HCT116 (cell line): ENCODE results near the gene NAGK. TPM values are rescaled to one million over a fixed set of nuclear protein-coding genes. Genes with fewer than 3 reads are reported as not detected.
"Not testable (repeated sequence)": the region's sequence is repeated elsewhere in the genome, so short reads cannot be mapped to it uniquely, and the experiment has no call there.

ENCODE experiments used
- ATAC-seq: fragments of 200-7000 bp; cut with Tn5 transposase; 2 replicates; pipeline ENCODE4 v1.9.1; 2020; ENCODE audit warnings: mild to moderate bottlenecking, moderate library complexity
- BruUV-seq: library from RNA; stranded (reverse); fragments of 400-500 nt; replicated peaks from 2 replicates; lab custom pipeline; 2021; lab: Mats Ljungman, UMichigan
- CTCF ChIA-PET: fragments of 300-600 bp; sonication (Branson Sonifier 250); formaldehyde crosslinking; loops from one replicate; lab custom pipeline; 2021; ENCODE audit warnings: antibody characterized with exemption; lab: Charles Lee
- POLR2A ChIA-PET: fragments of 300-600, 350-600 bp; sonication (Branson Sonifier 250); formaldehyde crosslinking; loops from one replicate; lab custom pipeline; 2021; ENCODE audit warnings: antibody characterized with exemption; lab: Charles Lee
- RAD21 ChIA-PET, 2 experiments: fragments of 300-600 bp; sonication (Branson Sonifier 250); formaldehyde crosslinking; loops; one replicate each; lab custom pipeline; 2023; ENCODE audit warnings: low total read pairs in 2 of 2; ENCODE audit not compliant: uncharacterized antibody in 2 of 2, unreplicated experiment in 2 of 2, low non-redundant PET in 1 of 2; lab: Charles Lee
- DNase-seq: peaks from one replicate; pipeline ENCODE4 v3.0.0-alpha.2; 2010; ENCODE audit warnings: low read depth, low spot score
- H2AFZ ChIP-seq: fragments of 200-600 bp; shearing (Covaris generic), sonication (generic); 2 replicates; pipeline ENCODE4 v1.6.1; 2017; ENCODE audit warnings: low read depth, mixed run types, mixed read lengths, antibody characterized with exemption, low read length; ENCODE audit not compliant: poor library complexity, severe bottlenecking
- H3K27ac ChIP-seq: 2 replicates; pipeline ENCODE4 v1.5.1; 2012; ENCODE audit warnings: low read depth, low read length
- H3K27me3 ChIP-seq: fragments of 200-600 bp; sonication (generic); 2 replicates; pipeline ENCODE4 v1.6.1; 2016; ENCODE audit warnings: mixed run types, low read length, mixed read lengths; ENCODE audit not compliant: insufficient read depth
- H3K36me3 ChIP-seq, 2 experiments: fragments of 200-500 bp in 1 of 2; fragments of 200-600 bp in 1 of 2; sonication (Bioruptor generic) in 1 of 2; sonication (generic) in 1 of 2; 2 replicates each; pipeline versions ENCODE4 v1.5.1 to v1.6.1; 2014 to 2016; ENCODE audit warnings: low read length in 2 of 2, inconsistent platforms in 1 of 2, mixed read lengths in 1 of 2, mixed run types in 1 of 2; ENCODE audit not compliant: insufficient read depth in 2 of 2, control insufficient read depth in 1 of 2
- H3K4me1 ChIP-seq, 2 experiments: fragments of 200-600 bp in 1 of 2; sonication (generic) in 1 of 2; 2 replicates each; pipeline versions ENCODE4 v1.5.1 to v1.6.1; 2012 to 2017; ENCODE audit warnings: low read length in 2 of 2, inconsistent platforms in 1 of 2, mild to moderate bottlenecking in 1 of 2, mixed read lengths in 1 of 2, mixed run types in 1 of 2, moderate library complexity in 1 of 2; ENCODE audit not compliant: insufficient read depth in 2 of 2, control insufficient read depth in 1 of 2
- H3K4me2 ChIP-seq: fragments of 200-600 bp; sonication (generic); 2 replicates; pipeline ENCODE4 v1.6.1; 2017; ENCODE audit warnings: mixed run types, low read length, mixed read lengths
- H3K4me3 ChIP-seq, 2 experiments: fragments of 200-600 bp in 1 of 2; sonication (generic) in 1 of 2; replicated peaks in 1 of 2; 2 replicates each; pipeline ENCODE4 v1.5.1; 2011 to 2016; ENCODE audit warnings: low read length in 2 of 2, control low read depth in 1 of 2, low read depth in 1 of 2, mild to moderate bottlenecking in 1 of 2, mixed read lengths in 1 of 2, mixed run types in 1 of 2
- H3K79me2 ChIP-seq: fragments of 200-600 bp; sonication (generic); 2 replicates; pipeline ENCODE4 v1.6.1; 2017; ENCODE audit warnings: mild to moderate bottlenecking, mixed run types, low read length, moderate library complexity, mixed read lengths; ENCODE audit not compliant: insufficient read depth
- H3K9ac ChIP-seq: fragments of 200-600 bp; sonication (generic); 2 replicates; pipeline ENCODE4 v1.6.1; 2016; ENCODE audit warnings: low read length, mixed read lengths
- H3K9me2 ChIP-seq: fragments of 200-600 bp; sonication (generic), shearing (Covaris generic); 2 replicates; pipeline ENCODE4 v1.6.1; 2017; ENCODE audit warnings: mixed run types, mild to moderate bottlenecking, moderate library complexity; ENCODE audit not compliant: insufficient read depth
- H3K9me3 ChIP-seq, 2 experiments: fragments of 200-500 bp in 1 of 2; fragments of 200-600 bp in 1 of 2; sonication (Bioruptor generic) in 1 of 2; sonication (generic) in 1 of 2; 2 replicates each; pipeline ENCODE4 v1.6.1; 2014 to 2017; ENCODE audit warnings: low read length in 2 of 2, mixed read lengths in 2 of 2, inconsistent platforms in 1 of 2, low read depth in 1 of 2, mild to moderate bottlenecking in 1 of 2, mixed run types in 1 of 2, moderate library complexity in 1 of 2; ENCODE audit not compliant: control insufficient read depth in 1 of 2, insufficient read depth in 1 of 2
- H4K20me1 ChIP-seq: fragments of 200-600 bp; sonication (generic), shearing (Covaris generic); 2 replicates; pipeline ENCODE4 v1.6.1; 2017; ENCODE audit warnings: mixed run types, mild to moderate bottlenecking, moderate library complexity; ENCODE audit not compliant: insufficient read depth
- CBX3 ChIP-seq: IDR thresholded peaks from 2 replicates; pipeline ENCODE4 v1.6.1; 2012; ENCODE audit warnings: low read depth
- CEBPB ChIP-seq: IDR thresholded peaks from 2 replicates; pipeline ENCODE4 v1.6.1; 2012; ENCODE audit warnings: low read depth
- CTCF ChIP-seq, 3 experiments: fragments of 200-600 bp in 1 of 3; sonication (generic) in 1 of 3; IDR thresholded peaks in 2 of 3; conservative IDR thresholded peaks in 1 of 3; 2 replicates each; pipeline ENCODE4 v1.5.1; 2012 to 2017; ENCODE audit warnings: low read depth in 2 of 3, low read length in 2 of 3, antibody characterized with exemption in 1 of 3, borderline replicate concordance in 1 of 3, control low read depth in 1 of 3, mild to moderate bottlenecking in 1 of 3, mixed read lengths in 1 of 3, mixed run types in 1 of 3, moderate library complexity in 1 of 3; ENCODE audit not compliant: insufficient read depth in 1 of 3
- EGR1 ChIP-seq: IDR thresholded peaks from 2 replicates; pipeline ENCODE4 v1.6.1; 2012; ENCODE audit warnings: low read depth
- ELF1 ChIP-seq: IDR thresholded peaks from 2 replicates; pipeline ENCODE4 v1.6.1; 2012; ENCODE audit warnings: low read depth, borderline replicate concordance
- EZH2phosphoT487 ChIP-seq: fragments of 200-600 bp; IDR thresholded peaks from 2 replicates; pipeline ENCODE4 v1.6.1; 2018; ENCODE audit warnings: antibody characterized with exemption, borderline replicate concordance
- FOSL1 ChIP-seq: IDR thresholded peaks from 2 replicates; pipeline ENCODE4 v1.6.1; 2012; ENCODE audit warnings: low read depth
- JUND ChIP-seq: IDR thresholded peaks from 2 replicates; pipeline ENCODE4 v1.6.1; 2012
- POLR2AphosphoS5 ChIP-seq: IDR thresholded peaks from 2 replicates; pipeline ENCODE4 v1.6.1; 2011; ENCODE audit warnings: mild to moderate bottlenecking, low read depth, low read length, moderate library complexity
- REST ChIP-seq: IDR thresholded peaks from 2 replicates; pipeline ENCODE4 v1.6.1; 2012; ENCODE audit warnings: low read depth
- ZBTB33 ChIP-seq: IDR thresholded peaks from 2 replicates; pipeline ENCODE4 v1.6.1; 2011; ENCODE audit warnings: mild to moderate bottlenecking, low read length, moderate library complexity; ENCODE audit not compliant: insufficient replicate concordance; ENCODE audit errors: extremely low read depth
- ZFX ChIP-seq: fragments of 450-650 bp; IDR thresholded peaks from 2 replicates; pipeline ENCODE4 v1.6.1; 2017
- ZNF274 ChIP-seq: fragments of 200-500 bp; sonication (Bioruptor generic); IDR thresholded peaks from 2 replicates; pipeline ENCODE4 v1.6.1; 2014; ENCODE audit warnings: mild to moderate bottlenecking, low read depth, low read length, inconsistent platforms
- intact Hi-C: fragments of 100-400 bp; cut with micrococcal nuclease; formaldehyde crosslinking; loops from 2 replicates; pipeline ENCODE4 v1.10.0; 2022
- total RNA-seq: library from RNA; stranded (reverse); gene quantifications from one replicate; pipeline ENCODE4 v1.2.1, GENCODE V29; 2021; ENCODE audit not compliant: unreplicated experiment
- TF ChIP-seq, protein P1 (sequence below): IDR thresholded peaks from 2 replicates; pipeline ENCODE4 v1.6.1; 2012

The NAGK gene
- total RNA-seq, 1 experiment from 2014 or later: 36.8 TPM

DNA sequence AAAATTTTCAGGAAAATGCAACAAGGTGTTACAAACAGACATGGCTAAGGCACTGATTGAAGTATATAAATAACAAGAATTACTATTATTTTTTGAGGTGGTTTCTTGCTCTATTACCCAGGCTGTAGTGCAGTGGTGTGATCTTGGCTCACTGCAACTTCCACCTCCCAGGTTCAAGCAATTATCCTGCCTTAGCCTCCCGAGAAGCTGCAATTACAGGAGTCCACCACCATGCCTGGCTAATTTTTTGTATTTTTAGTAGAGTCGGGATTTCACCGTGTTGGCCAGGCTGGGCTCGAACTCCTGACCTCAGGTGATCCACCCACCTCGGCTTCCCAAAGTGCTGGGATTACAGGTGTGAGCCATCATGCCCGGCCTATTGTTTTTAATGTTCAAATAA lies 38.0 kb downstream of the NAGK start:
- H2AFZ ChIP-seq, H3K4me3 ChIP-seq, RAD21 ChIA-PET, DNase-seq, H3K27ac ChIP-seq, H3K36me3 ChIP-seq, H3K27me3 ChIP-seq, POLR2A ChIA-PET, H3K9ac ChIP-seq, H3K4me1 ChIP-seq, intact Hi-C loops, H3K4me2 ChIP-seq, H3K9me2 ChIP-seq, H3K9me3 ChIP-seq, H4K20me1 ChIP-seq, BruUV-seq, H3K79me2 ChIP-seq: not testable (repeated sequence)
- peak; percentile 66 for ATAC-seq
- CTCF ChIA-PET: interaction anchor here (1.6 kb wide), 1 partner anchor 14 kb away, joined by 3 read pairs; no protein-coding TSS in a partner anchor

DNA sequence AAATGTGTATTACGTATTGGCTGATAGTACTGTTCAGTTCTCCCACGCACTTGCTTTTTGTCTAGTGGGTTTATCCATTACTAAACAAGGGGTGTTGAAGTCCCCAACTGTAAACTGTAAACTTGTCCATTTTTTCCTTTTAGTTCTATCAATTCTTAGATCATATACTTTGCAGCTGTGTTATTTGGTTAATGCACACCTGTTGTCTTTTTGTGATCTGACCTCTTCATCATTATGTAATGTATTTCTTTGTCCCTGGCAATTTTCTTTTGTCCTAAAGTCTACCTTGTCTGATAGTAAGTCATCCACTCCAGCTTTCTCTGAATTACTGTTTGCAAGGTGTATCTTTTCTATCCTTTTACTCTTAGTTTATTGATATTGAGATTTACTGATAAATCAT lies 39.6 kb downstream of the NAGK start:
- H3K79me2 ChIP-seq: no peaks in the 10 kb centered on the region
- no peak overlapping the region for H3K4me2 ChIP-seq
- no peak overlapping the region for H3K4me3 ChIP-seq
- H3K27ac ChIP-seq: no peak overlapping the region
- H3K9me3 ChIP-seq: no peaks in the 10 kb centered on the region
- ChIA-PET CTCF (no interaction called here), RAD21 (no interaction called here), POLR2A (no interaction called here)
- DNase-seq (no peak), ATAC-seq (no peak)
- no TSS peak for BruUV-seq
- H2AFZ ChIP-seq: no peak overlapping the region
- H3K9me2 ChIP-seq: no peaks in the 10 kb centered on the region
- H3K36me3 ChIP-seq: no peaks in the 10 kb centered on the region
- no peak overlapping the region for H3K9ac ChIP-seq
- no peaks in the 10 kb centered on the region for H3K27me3 ChIP-seq
- H4K20me1 ChIP-seq: no peaks in the 10 kb centered on the region
- no peaks in the 10 kb centered on the region for H3K4me1 ChIP-seq
- intact Hi-C loops: no loop called here
- TF ChIP-seq ZNF274: no peak
- no peak for TF ChIP-seq CBX3
- TF ChIP-seq CTCF (IDR thresholded peaks at IDR 0.05 in 2 of 3, conservative IDR thresholded peaks at IDR 0.05 in 1 of 3; ENCODE audit: borderline replicate concordance in 1 of 3, insufficient read depth in 1 of 3, low read depth in 2 of 3, low read length in 2 of 3): no peak
- TF ChIP-seq JUND: no peak
- TF ChIP-seq POLR2AphosphoS5: no peak
- no peak for TF ChIP-seq ZFX
- TF ChIP-seq EZH2phosphoT487: no peak
- TF ChIP-seq FOSL1: no peak
- TF ChIP-seq ELF1: no peak
- TF ChIP-seq CEBPB: no peak
- TF ChIP-seq REST: no peak
- TF ChIP-seq EGR1: no peak
- no peak for TF ChIP-seq ZBTB33
- TF ChIP-seq, protein P1, sequence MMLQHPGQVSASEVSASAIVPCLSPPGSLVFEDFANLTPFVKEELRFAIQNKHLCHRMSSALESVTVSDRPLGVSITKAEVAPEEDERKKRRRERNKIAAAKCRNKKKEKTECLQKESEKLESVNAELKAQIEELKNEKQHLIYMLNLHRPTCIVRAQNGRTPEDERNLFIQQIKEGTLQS: no peak
